Measurements from ENCODE around the gene SCEL.

- TF ChIP-seq CTCF (IDR thresholded peaks at IDR 0.05 in 4 of 5, conservative IDR thresholded peaks at IDR 0.05 in 1 of 5) = no peak
- TF ChIP-seq POLR2A (IDR thresholded peaks at IDR 0.05) = no peak
Observed at GRCh38 chr13:77511552-77511951, 24.0 kb upstream of the SCEL start.

All from gastrocnemius medialis (tissue), 4 donors.